Left ventricle myocardium inferior (tissue), 1 donor: ENCODE measurements around the gene CLDND1. TPM values are rescaled to one million over a fixed set of nuclear protein-coding genes. Genes with fewer than 3 reads are reported as not detected.

ENCODE experiments used
- DNase-seq: peaks from one replicate; pipeline ENCODE4 v3.0.0-alpha.2; 2020
- H3K27ac ChIP-seq: fragments of 200-600 bp; replicated peaks from 2 replicates; pipeline ENCODE4 v1.8.0; 2021
- H3K27me3 ChIP-seq: fragments of 200-600 bp; 2 replicates; pipeline ENCODE4 v1.8.0; 2021; ENCODE audit warnings: low read depth
- H3K36me3 ChIP-seq: fragments of 200-600 bp; 2 replicates; pipeline ENCODE4 v1.8.0; 2021
- H3K4me1 ChIP-seq: fragments of 200-600 bp; 2 replicates; pipeline ENCODE4 v1.8.0; 2021
- H3K4me3 ChIP-seq: fragments of 200-600 bp; 2 replicates; pipeline ENCODE4 v1.8.0; 2021; ENCODE audit warnings: mild to moderate bottlenecking, moderate library complexity
- H3K9me3 ChIP-seq: fragments of 200-600 bp; replicated peaks from 2 replicates; pipeline ENCODE4 v1.8.0; 2021
- intact Hi-C: fragments of 100-400 bp; cut with micrococcal nuclease; formaldehyde crosslinking; loops from one replicate; pipeline ENCODE4 v1.11.0; 2022
- total RNA-seq: library from RNA; stranded (reverse); fragmentation: NEBNext Ultra II Directional; extraction: Animal tissue kit (Norgen Biotek cat#: 25700); gene quantifications from one replicate; pipeline ENCODE4 v1.2.1, GENCODE V29; 2021
- TF ChIP-seq, protein P1 (sequence below): fragments of 200-600 bp; IDR thresholded peaks from 2 replicates; pipeline ENCODE4 v1.8.0; 2021; ENCODE audit warnings: antibody characterized with exemption, mild to moderate bottlenecking, borderline replicate concordance
- donor health status: DM: no; HTN: yes; CAD: no; lungs with severe emphysema.

The CLDND1 gene
- total RNA-seq, 1 donor from 2014 or later, result 69.9 TPM

DNA sequence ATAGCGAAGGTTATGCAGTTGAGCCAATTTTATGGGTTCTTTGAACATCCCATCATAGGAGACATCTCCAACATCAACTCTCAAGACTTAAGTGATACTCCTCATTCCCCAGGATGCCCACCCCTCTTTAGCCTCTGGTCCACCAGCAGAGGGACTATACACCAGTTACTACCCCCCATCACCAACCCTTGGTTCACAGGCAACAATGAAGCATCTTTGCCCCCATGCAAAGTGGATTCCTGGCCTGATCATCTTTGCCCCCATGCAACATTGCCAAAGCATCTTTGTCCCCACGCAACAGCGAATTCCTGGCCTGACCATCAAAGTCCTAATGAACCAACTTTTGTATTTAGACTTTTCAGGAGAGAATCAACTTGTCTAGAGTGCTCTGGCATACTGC lies 28.1 kb upstream of the CLDND1 start:
- TF ChIP-seq, protein P1, sequence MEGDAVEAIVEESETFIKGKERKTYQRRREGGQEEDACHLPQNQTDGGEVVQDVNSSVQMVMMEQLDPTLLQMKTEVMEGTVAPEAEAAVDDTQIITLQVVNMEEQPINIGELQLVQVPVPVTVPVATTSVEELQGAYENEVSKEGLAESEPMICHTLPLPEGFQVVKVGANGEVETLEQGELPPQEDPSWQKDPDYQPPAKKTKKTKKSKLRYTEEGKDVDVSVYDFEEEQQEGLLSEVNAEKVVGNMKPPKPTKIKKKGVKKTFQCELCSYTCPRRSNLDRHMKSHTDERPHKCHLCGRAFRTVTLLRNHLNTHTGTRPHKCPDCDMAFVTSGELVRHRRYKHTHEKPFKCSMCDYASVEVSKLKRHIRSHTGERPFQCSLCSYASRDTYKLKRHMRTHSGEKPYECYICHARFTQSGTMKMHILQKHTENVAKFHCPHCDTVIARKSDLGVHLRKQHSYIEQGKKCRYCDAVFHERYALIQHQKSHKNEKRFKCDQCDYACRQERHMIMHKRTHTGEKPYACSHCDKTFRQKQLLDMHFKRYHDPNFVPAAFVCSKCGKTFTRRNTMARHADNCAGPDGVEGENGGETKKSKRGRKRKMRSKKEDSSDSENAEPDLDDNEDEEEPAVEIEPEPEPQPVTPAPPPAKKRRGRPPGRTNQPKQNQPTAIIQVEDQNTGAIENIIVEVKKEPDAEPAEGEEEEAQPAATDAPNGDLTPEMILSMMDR, result no peak
- intact Hi-C loops, result no loop called here

DNA sequence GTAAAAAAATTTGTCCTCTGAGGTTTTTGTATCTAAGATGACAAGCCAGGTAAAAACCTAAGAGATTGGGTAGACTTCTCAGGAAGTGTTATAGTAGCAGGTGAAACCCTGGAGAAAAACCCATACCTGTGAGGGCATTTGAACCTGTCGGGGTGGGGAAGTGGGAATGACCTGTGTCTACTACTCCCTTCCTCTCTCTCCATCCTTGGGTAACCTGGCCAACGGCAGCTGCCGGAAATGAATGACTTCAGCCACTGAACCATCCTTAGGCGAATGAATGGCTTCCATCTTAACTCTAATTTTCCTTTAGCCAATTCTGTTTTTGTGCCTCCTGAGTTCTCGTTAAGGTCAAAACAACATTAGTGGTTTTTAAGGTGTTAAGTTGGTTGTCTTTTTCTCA lies 25.8 kb upstream of the CLDND1 start:
- Histone ChIP-seq H3K36me3 (no peaks in the 10 kb centered on the region), H3K4me1 (no peaks in the 10 kb centered on the region), H3K27ac (no peak overlapping the region), H3K9me3 (no peaks in the 10 kb centered on the region), H3K27me3 (no peaks in the 10 kb centered on the region), H3K4me3 (no peak overlapping the region)
- TF ChIP-seq, protein P1, result no peak
- DNase-seq, result no peak
- intact Hi-C loops, result no loop called here

More for the DNA sequence above, 28.1 kb upstream of the CLDND1 start:
- H3K36me3 ChIP-seq, result no peaks in the 10 kb centered on the region
- H3K27ac ChIP-seq, result no peak overlapping the region
- no peaks in the 10 kb centered on the region for H3K4me1 ChIP-seq
- H3K27me3 ChIP-seq, result no peaks in the 10 kb centered on the region
- no peak overlapping the region for H3K4me3 ChIP-seq
- DNase-seq, result no peak
- H3K9me3 ChIP-seq, result no peaks in the 10 kb centered on the region

DNA sequence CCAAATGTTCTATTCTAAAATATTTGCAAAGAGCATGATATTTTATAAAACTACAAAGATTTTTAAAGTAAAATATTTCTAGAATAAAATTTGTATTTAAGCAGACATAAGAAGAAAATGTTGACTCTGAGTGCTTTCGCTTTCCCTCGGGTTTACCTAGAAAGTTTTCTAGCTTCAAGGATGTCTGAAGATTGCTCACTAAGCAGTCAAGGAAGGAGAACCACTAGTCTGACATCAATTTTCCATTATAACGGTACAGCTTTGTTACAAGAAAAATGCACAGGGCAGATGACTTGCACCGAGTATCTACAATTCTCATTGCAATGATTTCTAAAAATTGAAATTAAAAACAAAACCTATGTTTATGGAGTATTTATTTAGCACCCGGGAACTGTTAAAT lies 23.2 kb upstream of the CLDND1 start:
- Histone ChIP-seq H3K9me3 (no peaks in the 10 kb centered on the region), H3K27me3 (no peaks in the 10 kb centered on the region), H3K4me1 (no peaks in the 10 kb centered on the region), H3K4me3 (no peak overlapping the region), H3K27ac (no peak overlapping the region), H3K36me3 (no peaks in the 10 kb centered on the region)
- no peak for DNase-seq
- TF ChIP-seq, protein P1, result no peak
- intact Hi-C loops, result no loop called here

DNA sequence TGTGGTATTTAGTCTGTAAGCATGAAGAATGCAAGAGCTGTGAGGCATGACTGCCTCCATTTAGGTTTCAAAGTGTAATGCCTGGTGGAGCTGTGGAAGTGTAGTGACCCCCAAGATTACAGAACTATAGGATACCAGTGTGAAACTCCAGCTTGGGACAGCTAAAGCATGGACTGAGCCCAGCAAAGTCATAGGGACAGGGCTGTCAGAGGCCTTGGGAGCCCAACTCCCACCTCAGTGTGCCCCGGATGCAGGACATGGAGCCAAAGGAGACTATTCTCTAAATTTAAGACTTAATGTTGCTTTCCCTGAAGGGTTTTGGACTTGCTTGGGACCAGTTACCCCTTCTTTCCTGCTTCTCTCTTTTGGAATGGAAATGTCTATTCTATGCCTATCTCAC lies 19.9 kb upstream of the CLDND1 start:
- Histone ChIP-seq H3K4me1 (no peaks in the 10 kb centered on the region), H3K9me3 (no peaks in the 10 kb centered on the region), H3K27me3 (no peaks in the 10 kb centered on the region), H3K36me3 (no peaks in the 10 kb centered on the region), H3K27ac (no peak overlapping the region), H3K4me3 (no peak overlapping the region)
- intact Hi-C loops, result no loop called here
- TF ChIP-seq, protein P1, result no peak
- no peak for DNase-seq

DNA sequence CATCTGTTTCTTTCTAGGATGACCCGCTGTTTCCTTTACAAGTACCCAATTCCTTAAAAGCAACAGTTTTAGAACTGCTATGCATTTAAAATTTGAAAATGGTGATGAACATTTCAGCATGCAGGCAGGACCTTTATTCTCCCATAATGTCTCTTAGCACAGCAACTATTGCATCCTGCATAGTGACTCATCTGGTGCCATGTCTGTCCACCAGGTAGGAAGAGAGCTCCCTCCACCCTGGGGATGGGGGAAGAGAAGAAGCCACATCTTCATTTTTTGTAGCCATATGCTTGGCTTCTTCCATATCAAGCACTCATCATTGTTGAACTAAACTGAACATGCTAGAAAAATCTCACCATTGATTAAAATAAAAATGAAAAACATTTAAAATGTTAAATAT lies 19.0 kb upstream of the CLDND1 start:
- no peak for DNase-seq
- TF ChIP-seq, protein P1, result no peak
- intact Hi-C loops, result no loop called here

DNA sequence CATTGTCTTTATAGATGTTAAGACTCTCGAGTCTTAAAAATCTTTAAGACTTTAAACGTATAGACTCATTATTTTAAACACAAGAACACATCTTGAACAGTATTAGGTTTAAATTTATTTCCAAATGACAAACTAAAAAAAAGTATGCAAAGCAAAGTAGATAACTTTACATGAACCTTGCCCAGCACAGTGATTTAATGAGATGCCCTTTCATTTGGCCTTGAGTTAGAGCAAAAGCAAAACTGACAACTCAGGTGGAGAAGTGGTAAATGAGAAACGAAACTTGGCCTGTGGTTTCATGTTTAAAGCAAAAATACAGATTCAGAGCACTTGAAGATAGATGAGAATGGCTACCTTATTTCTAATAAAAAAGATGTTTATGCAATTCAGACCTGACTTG lies 17.6 kb upstream of the CLDND1 start:
- TF ChIP-seq, protein P1, result no peak
- Histone ChIP-seq H3K36me3 (no peaks in the 10 kb centered on the region), H3K4me1 (no peaks in the 10 kb centered on the region), H3K27me3 (no peaks in the 10 kb centered on the region), H3K4me3 (no peak overlapping the region), H3K27ac (no peak overlapping the region), H3K9me3 (no peaks in the 10 kb centered on the region)
- intact Hi-C loops, result no loop called here
- DNase-seq, result no peak

More for the DNA sequence above, 19.0 kb upstream of the CLDND1 start:
- no peaks in the 10 kb centered on the region for H3K9me3 ChIP-seq
- H3K4me1 ChIP-seq, result no peaks in the 10 kb centered on the region
- H3K27ac ChIP-seq, result no peak overlapping the region
- no peaks in the 10 kb centered on the region for H3K36me3 ChIP-seq
- no peaks in the 10 kb centered on the region for H3K27me3 ChIP-seq
- no peak overlapping the region for H3K4me3 ChIP-seq
